ENCODE measurements around the gene DOCK4.

GRCh38 chr7:111987886-111988285 lies 218.3 kb downstream of the DOCK4 start:
- TF ChIP-seq CTCF (IDR thresholded peaks at IDR 0.05; ENCODE audit: insufficient read depth, low read length, poor library complexity, severe bottlenecking), result no peak
- TF ChIP-seq EZH2phosphoT487 (conservative IDR thresholded peaks at IDR 0.05; ENCODE audit: low read length), result no peak
